Jurkat, Clone E6-1 (cell line): ENCODE data around the gene PUS1. TPM values are rescaled to one million over a fixed set of nuclear protein-coding genes. Genes with fewer than 3 reads are reported as not detected.
"Not testable (repeated sequence)": the region's sequence is repeated elsewhere in the genome, so short reads cannot be mapped to it uniquely, and the experiment has no call there.

ENCODE experiments used
- DNase-seq: peaks from one replicate; pipeline ENCODE4 v3.0.0-alpha.2; 2011; ENCODE audit warnings: low read depth, low spot score
- H3K4me3 ChIP-seq: 2 replicates; pipeline ENCODE4 v1.5.1; 2011; ENCODE audit warnings: mild to moderate bottlenecking, low read length, control low read depth, moderate library complexity
- polyA plus RNA-seq: library from polyadenylated mRNA; unstranded; fragments of >200 nt; gene quantifications from one replicate; pipeline ENCODE4 v1.2.1, GENCODE V29; 2012; ENCODE audit warnings: missing spikeins; ENCODE audit not compliant: insufficient read length, insufficient read depth

PUS1 gene
- 49.7 TPM for polyA plus RNA-seq

- H3K4me3 ChIP-seq = peak within 1 kb of the TSS; percentile 89
- DNase-seq = peak; percentile 88
Observed at GRCh38 chr12:131928711-131929580, at the start of gene PUS1. Gene PUS1 (plus strand): TSS chr12:131929276. CDS start chr12:131929723, 447 bp downstream.

GRCh38 chr12:131882804-131883520 is 46.1 kb upstream of the PUS1 start:
- H3K4me3 ChIP-seq = no peak overlapping the region
- no peak for DNase-seq

- H3K4me3 ChIP-seq = no peak overlapping the region
- no peak for DNase-seq
Observed at GRCh38 chr12:131883521-131883900, 45.6 kb upstream of the PUS1 start.

- DNase-seq, H3K4me3 ChIP-seq: not testable (repeated sequence)
Observed at GRCh38 chr12:131885076-131885475, 44.0 kb upstream of the PUS1 start.

- DNase-seq = no peak
- H3K4me3 ChIP-seq = no peak overlapping the region
Observed at GRCh38 chr12:131885543-131886057, 43.5 kb upstream of the PUS1 start.

GRCh38 chr12:131891722-131892121 is 37.4 kb upstream of the PUS1 start:
- H3K4me3 ChIP-seq, DNase-seq: not testable (repeated sequence)

GRCh38 chr12:131892711-131893604 is 36.1 kb upstream of the PUS1 start:
- DNase-seq = no peak
- no peak overlapping the region for H3K4me3 ChIP-seq

- no peak overlapping the region for H3K4me3 ChIP-seq
Observed at GRCh38 chr12:131893605-131894312, 35.3 kb upstream of the PUS1 start.

GRCh38 chr12:131894313-131894860 is 34.7 kb upstream of the PUS1 start, which contains the start of gene ULK1:
Gene ULK1 (plus strand): TSS chr12:131894622. CDS start chr12:131895002, 380 bp downstream.
- peak; percentile 76 for DNase-seq
- peak within 1 kb of the TSS; percentile 67 for H3K4me3 ChIP-seq

More at GRCh38 chr12:131893605-131894312, 35.3 kb upstream of the PUS1 start:
- no peak for DNase-seq

GRCh38 chr12:131894981-131895639 is 34.0 kb upstream of the PUS1 start:
- no peak for DNase-seq
- peak overlapping the region; percentile 67 for H3K4me3 ChIP-seq

GRCh38 chr12:131895640-131896079 is 33.4 kb upstream of the PUS1 start:
- H3K4me3 ChIP-seq = peak overlapping the region; percentile 67
- no peak for DNase-seq

GRCh38 chr12:131896080-131896810 is 32.8 kb upstream of the PUS1 start:
- H3K4me3 ChIP-seq = peak overlapping the region; percentile 67
- no peak for DNase-seq

- DNase-seq = peak; percentile 86
- peak overlapping the region; percentile 67 for H3K4me3 ChIP-seq
Observed at GRCh38 chr12:131896811-131897270, 32.2 kb upstream of the PUS1 start.

GRCh38 chr12:131897276-131897675 is 31.8 kb upstream of the PUS1 start:
- no peak for DNase-seq
- H3K4me3 ChIP-seq = no peak overlapping the region

- DNase-seq = no peak
- H3K4me3 ChIP-seq = no peak overlapping the region
Observed at GRCh38 chr12:131897875-131898274, 31.2 kb upstream of the PUS1 start.

- no peak for DNase-seq
- H3K4me3 ChIP-seq = no peak overlapping the region
Observed at GRCh38 chr12:131900397-131900796, 28.7 kb upstream of the PUS1 start.
